SK-N-SH (cell line): ENCODE results near the gene P3H2. TPM values are rescaled to one million over a fixed set of nuclear protein-coding genes. Genes with fewer than 3 reads are reported as not detected.

ENCODE experiments used
- CTCF ChIA-PET: fragments of 300-600, 350-600 bp; formaldehyde crosslinking; extraction: SDS; loops from one replicate; lab custom pipeline; 2021; lab: Yijun Ruan, JAX
- POLR2A ChIA-PET: fragments of 350-600 bp; sonication (Branson Sonifier 250); formaldehyde crosslinking; extraction: SDS; loops from one replicate; lab custom pipeline; 2020; ENCODE audit warnings: antibody characterized with exemption, inconsistent platforms; lab: Yijun Ruan, JAX
- DNase-seq: peaks from one replicate; pipeline ENCODE4 v3.0.0; 2012
- H2AFZ ChIP-seq: fragments of 200-600 bp; sonication (generic); 2 replicates; pipeline ENCODE4 v1.8.1; 2016; ENCODE audit warnings: antibody characterized with exemption, mild to moderate bottlenecking, low read depth
- H3F3A ChIP-seq: fragments of 200-600 bp; sonication (generic); replicated peaks from 2 replicates; pipeline ENCODE3; 2016; ENCODE audit warnings: antibody characterized with exemption, mild to moderate bottlenecking; ENCODE audit not compliant: insufficient read depth
- H3K27ac ChIP-seq, 2 experiments: fragments of 200-500 bp in 1 of 2; fragments of 200-600 bp in 1 of 2; sonication (Bioruptor generic) in 1 of 2; sonication (generic), shearing (Covaris generic) in 1 of 2; 2 replicates each; pipeline versions ENCODE4 v1.5.1 to v1.6.1; 2014 to 2016; ENCODE audit warnings: low read depth in 2 of 2, inconsistent platforms in 1 of 2, low read length in 1 of 2, mild to moderate bottlenecking in 1 of 2, mixed read lengths in 1 of 2
- H3K27me3 ChIP-seq: fragments of 200-600 bp; sonication (generic), shearing (Covaris generic); 2 replicates; pipeline ENCODE4 v1.6.1; 2016; ENCODE audit warnings: mixed run types; ENCODE audit not compliant: insufficient read depth
- H3K36me3 ChIP-seq, 2 experiments: fragments of 200-500 bp in 1 of 2; fragments of 200-600 bp in 1 of 2; sonication (Bioruptor generic) in 1 of 2; sonication (generic) in 1 of 2; replicated peaks in 1 of 2; 2 replicates each; pipeline versions ENCODE3 to v1.5.1; 2014 to 2016; ENCODE audit warnings: low read length in 1 of 2, mild to moderate bottlenecking in 1 of 2; ENCODE audit not compliant: insufficient read depth in 2 of 2, control insufficient read depth in 1 of 2
- H3K4me1 ChIP-seq, 2 experiments: fragments of 200-500 bp in 1 of 2; fragments of 200-600 bp in 1 of 2; sonication (Bioruptor generic) in 1 of 2; sonication (generic), shearing (Covaris generic) in 1 of 2; 2 replicates each; pipeline versions ENCODE4 v1.5.1 to v1.6.1; 2014 to 2016; ENCODE audit warnings: low read depth in 1 of 2, low read length in 1 of 2, mixed run types in 1 of 2; ENCODE audit not compliant: insufficient read depth in 2 of 2, control insufficient read depth in 1 of 2
- H3K4me2 ChIP-seq: fragments of 200-600 bp; sonication (generic), shearing (Covaris generic); 2 replicates; pipeline ENCODE4 v1.6.1; 2017; ENCODE audit warnings: mixed run types
- H3K4me3 ChIP-seq, 2 experiments: fragments of 200-500 bp in 1 of 2; fragments of 200-600 bp in 1 of 2; sonication (Bioruptor generic) in 1 of 2; sonication (generic), shearing (Covaris generic) in 1 of 2; 2 replicates each; pipeline versions ENCODE4 v1.5.1 to v1.8.1; 2014 to 2016; ENCODE audit warnings: low read depth in 2 of 2, inconsistent platforms in 1 of 2, low read length in 1 of 2, mild to moderate bottlenecking in 1 of 2, mixed read lengths in 1 of 2, moderate library complexity in 1 of 2
- H3K79me2 ChIP-seq: fragments of 200-600 bp; sonication (generic); 2 replicates; pipeline ENCODE4 v1.8.1; 2017; ENCODE audit warnings: mild to moderate bottlenecking; ENCODE audit not compliant: insufficient read depth
- H3K9ac ChIP-seq: fragments of 200-600 bp; sonication (generic); 2 replicates; pipeline ENCODE4 v1.6.1; 2017; ENCODE audit warnings: mixed run types
- H3K9me2 ChIP-seq: fragments of 200-600 bp; sonication (generic); 2 replicates; pipeline ENCODE4 v1.6.1; 2017; ENCODE audit warnings: mixed run types
- H3K9me3 ChIP-seq: fragments of 200-600 bp; sonication (generic); 2 replicates; pipeline ENCODE4 v1.6.1; 2017; ENCODE audit warnings: mixed run types, mild to moderate bottlenecking, moderate library complexity
- H4K20me1 ChIP-seq: fragments of 200-600 bp; sonication (generic); 2 replicates; pipeline ENCODE4 v1.6.1; 2017; ENCODE audit warnings: mild to moderate bottlenecking, mixed run types; ENCODE audit not compliant: insufficient read depth
- CHD2 ChIP-seq: fragments of 150-350 bp; IDR thresholded peaks from 2 replicates; pipeline ENCODE4 v1.6.1; 2018; ENCODE audit warnings: low read length; ENCODE audit not compliant: partially characterized antibody
- FOSL2 ChIP-seq: IDR thresholded peaks from 2 replicates; pipeline ENCODE4 v1.4.0; 2012; ENCODE audit warnings: low read depth, mild to moderate bottlenecking, moderate library complexity, borderline replicate concordance
- FOXJ3 ChIP-seq: sonication (generic); formaldehyde crosslinking; IDR thresholded peaks from 2 replicates; pipeline ENCODE4 v1.5.1; 2020; ENCODE audit warnings: mild to moderate bottlenecking, missing genetic modification reagents
- FOXM1 ChIP-seq: IDR thresholded peaks from 2 replicates; pipeline ENCODE4 v1.4.0; 2012; ENCODE audit warnings: low read depth, mild to moderate bottlenecking
- GABPA ChIP-seq: IDR thresholded peaks from 2 replicates; pipeline ENCODE4 v1.4.0; 2012; ENCODE audit warnings: low read depth, mild to moderate bottlenecking
- GATA2 ChIP-seq: sonication (generic); formaldehyde crosslinking; IDR thresholded peaks from 2 replicates; pipeline ENCODE4 v1.5.0; 2020; ENCODE audit warnings: mild to moderate bottlenecking, missing genetic modification reagents
- JUND ChIP-seq: IDR thresholded peaks from 2 replicates; pipeline ENCODE4 v1.4.0; 2012
- NFIC ChIP-seq: IDR thresholded peaks from 2 replicates; pipeline ENCODE4 v1.4.0; 2012; ENCODE audit warnings: borderline replicate concordance
- PBX3 ChIP-seq: IDR thresholded peaks from 2 replicates; pipeline ENCODE4; 2012
- RCOR1 ChIP-seq: fragments of 150-350 bp; IDR thresholded peaks from 2 replicates; pipeline ENCODE4 v1.6.1; 2017; ENCODE audit warnings: antibody characterized with exemption, low read length
- RFX5 ChIP-seq: IDR thresholded peaks from 2 replicates; pipeline ENCODE4 v1.6.1; 2012; ENCODE audit warnings: mild to moderate bottlenecking, improper control_type of control experiment, low read length
- RXRA ChIP-seq: IDR thresholded peaks from 2 replicates; pipeline ENCODE4 v1.4.0; 2012; ENCODE audit warnings: low read depth, mild to moderate bottlenecking, borderline replicate concordance
- SIN3A ChIP-seq: IDR thresholded peaks from 2 replicates; pipeline ENCODE4 v1.6.1; 2012; ENCODE audit warnings: low read depth, mild to moderate bottlenecking, low read length, moderate library complexity, borderline replicate concordance
- TEAD4 ChIP-seq: IDR thresholded peaks from 2 replicates; pipeline ENCODE4 v1.4.0; 2012; ENCODE audit warnings: mild to moderate bottlenecking, borderline replicate concordance; ENCODE audit not compliant: insufficient read depth
- ZBTB33 ChIP-seq: IDR thresholded peaks from 2 replicates; pipeline ENCODE4 v1.4.0; 2012; ENCODE audit warnings: low read depth, borderline replicate concordance
- WGBS: methylation state at CpG from one replicate; pipeline ENCODE4 v1.1.6; 2017; ENCODE audit warnings: low lambda C conversion rate; 5-methylcytosine and 5-hydroxymethylcytosine counted together
- polyA plus RNA-seq, 3 experiments: library from polyadenylated mRNA; depleted of rRNA; stranded (reverse); fragments of >200 nt; gene quantifications; 2 replicates each; pipeline ENCODE4 v1.2.3, GENCODE V29; 2012

Gene P3H2
- polyA plus RNA-seq, 1 of the 3 experiments (the other 2 are of a cell fraction) = 2.8 TPM

GRCh38 chr3:189936201-189936945, 184.3 kb downstream of the P3H2 start:
- no peaks in the 10 kb centered on the region for H3K4me1 ChIP-seq
- DNase-seq = no peak
- H3K27me3 ChIP-seq = no peaks in the 10 kb centered on the region; the same call in 1 of the 2 replicates
- ChIA-PET CTCF (interaction anchor here (0.9 kb wide), 1 partner anchor 10 kb away, joined by 3 read pairs; no protein-coding TSS in a partner anchor), POLR2A (no interaction called here)
- H3K9me3 ChIP-seq = no peaks in the 10 kb centered on the region
- no peaks in the 10 kb centered on the region for H3K79me2 ChIP-seq
- no peaks in the 10 kb centered on the region for H3K36me3 ChIP-seq
- H3K4me2 ChIP-seq = no peak overlapping the region
- no peaks in the 10 kb centered on the region for H4K20me1 ChIP-seq
- H2AFZ ChIP-seq = no peak overlapping the region
- TF ChIP-seq RCOR1 = no peak
- TF ChIP-seq FOXJ3 (CRISPR knock-in tag) = no peak
- TF ChIP-seq SIN3A = no peak
- TF ChIP-seq CHD2 = no peak
- no peak for TF ChIP-seq PBX3
- no peaks in the 10 kb centered on the region for H3F3A ChIP-seq
- H3K9me2 ChIP-seq = no peaks in the 10 kb centered on the region
- H3K9ac ChIP-seq = no peak overlapping the region
- H3K27ac ChIP-seq = no peak overlapping the region
- no peak overlapping the region for H3K4me3 ChIP-seq
- 11% methylated on average over 6 of the region's 6 CpGs for WGBS

- DNase-seq = no peak
- Histone ChIP-seq H3K9me2 (no peaks in the 10 kb centered on the region), H3K4me1 (no peaks in the 10 kb centered on the region), H3K4me3 (no peak overlapping the region), H3K36me3 (no peaks in the 10 kb centered on the region), H4K20me1 (no peaks in the 10 kb centered on the region), H3K79me2 (no peaks in the 10 kb centered on the region), H2AFZ (no peak overlapping the region), H3K27me3 (no peaks in the 10 kb centered on the region; the same call in 1 of the 2 replicates), H3K9me3 (no peaks in the 10 kb centered on the region; the same call in 1 of the 2 replicates), H3K9ac (no peak overlapping the region), H3K27ac (no peak overlapping the region), H3F3A (no peaks in the 10 kb centered on the region), H3K4me2 (no peak overlapping the region)
- POLR2A ChIA-PET = no interaction called here
- TF ChIP-seq GATA2 (CRISPR knock-in tag) (no peak), NFIC (no peak), JUND (no peak), SIN3A (no peak), CHD2 (no peak), TEAD4 (no peak), RXRA (no peak), FOXJ3 (CRISPR knock-in tag) (no peak), FOSL2 (no peak), RFX5 (no peak), ZBTB33 (no peak), GABPA (no peak), FOXM1 (no peak)
- CTCF ChIA-PET = interaction anchor here (1.0 to 1.4 kb wide), 2 partner anchors 33 to 956 kb away, joined by 3 to 5 read pairs; no protein-coding TSS in a partner anchor
- WGBS = 6% methylated on average over 6 of the region's 6 CpGs
Observed at GRCh38 chr3:189927975-189928895, 192.5 kb downstream of the P3H2 start.
